Gastrocnemius medialis (tissue), 4 donors: ENCODE data around the gene BLACAT1.

Experiments used
- POLR2A ChIP-seq, 2 donors: fragments of 450-650 bp; IDR thresholded peaks; one replicate each; pipeline ENCODE4 v1.6.1; 2017; ENCODE audit warnings: antibody characterized with exemption in 2 of 2, mild to moderate bottlenecking in 2 of 2, moderate library complexity in 2 of 2
- TF ChIP-seq, protein P1 (sequence below), 5 experiments: fragments of 450-650 bp in 3 of 5; fragments of 200-600 bp in 2 of 5; sonication (generic) in 2 of 5; IDR thresholded peaks in 4 of 5; conservative IDR thresholded peaks in 1 of 5; 1 replicate in 4 of 5; 2 replicates in 1 of 5; pipeline ENCODE4 v1.5.1; 2016 to 2019; ENCODE audit warnings: antibody characterized with exemption in 5 of 5, mild to moderate bottlenecking in 3 of 5, moderate library complexity in 3 of 5

DNA sequence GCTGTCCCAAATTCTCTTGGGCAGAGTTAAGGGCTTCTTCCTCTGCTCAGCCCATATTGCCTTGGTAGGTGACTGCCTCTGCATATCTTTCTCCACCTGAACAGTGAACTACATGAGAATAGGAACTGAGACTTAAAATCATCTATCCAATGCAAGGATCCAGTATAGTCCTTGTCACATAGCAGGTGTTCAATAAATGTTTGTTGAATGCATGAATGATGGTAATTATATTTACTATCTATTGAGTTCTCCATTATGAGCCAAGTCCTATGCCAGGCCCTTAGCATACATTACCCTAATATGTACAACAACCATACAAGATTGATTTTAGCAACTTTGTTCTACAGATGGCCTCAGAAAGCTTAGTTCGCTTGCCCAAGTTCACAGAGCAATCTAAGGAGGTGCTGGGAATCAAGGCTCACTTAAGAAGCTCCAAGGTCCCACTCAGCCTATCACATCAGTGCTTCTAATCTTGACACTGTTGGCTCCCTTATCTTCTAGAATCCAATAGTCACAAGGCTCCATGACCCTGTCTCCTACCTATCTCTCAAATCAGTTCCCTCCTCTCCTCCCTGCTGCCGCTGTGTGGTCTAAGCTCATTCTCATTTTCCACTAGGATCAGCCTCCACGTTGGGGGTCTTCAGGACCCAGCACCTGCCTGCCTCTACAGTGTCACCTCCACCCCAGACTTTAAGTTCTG lies 46.4 kb upstream of the BLACAT1 start:
- TF ChIP-seq, protein P1, sequence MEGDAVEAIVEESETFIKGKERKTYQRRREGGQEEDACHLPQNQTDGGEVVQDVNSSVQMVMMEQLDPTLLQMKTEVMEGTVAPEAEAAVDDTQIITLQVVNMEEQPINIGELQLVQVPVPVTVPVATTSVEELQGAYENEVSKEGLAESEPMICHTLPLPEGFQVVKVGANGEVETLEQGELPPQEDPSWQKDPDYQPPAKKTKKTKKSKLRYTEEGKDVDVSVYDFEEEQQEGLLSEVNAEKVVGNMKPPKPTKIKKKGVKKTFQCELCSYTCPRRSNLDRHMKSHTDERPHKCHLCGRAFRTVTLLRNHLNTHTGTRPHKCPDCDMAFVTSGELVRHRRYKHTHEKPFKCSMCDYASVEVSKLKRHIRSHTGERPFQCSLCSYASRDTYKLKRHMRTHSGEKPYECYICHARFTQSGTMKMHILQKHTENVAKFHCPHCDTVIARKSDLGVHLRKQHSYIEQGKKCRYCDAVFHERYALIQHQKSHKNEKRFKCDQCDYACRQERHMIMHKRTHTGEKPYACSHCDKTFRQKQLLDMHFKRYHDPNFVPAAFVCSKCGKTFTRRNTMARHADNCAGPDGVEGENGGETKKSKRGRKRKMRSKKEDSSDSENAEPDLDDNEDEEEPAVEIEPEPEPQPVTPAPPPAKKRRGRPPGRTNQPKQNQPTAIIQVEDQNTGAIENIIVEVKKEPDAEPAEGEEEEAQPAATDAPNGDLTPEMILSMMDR (IDR thresholded peaks at IDR 0.05 in 4 of 5, conservative IDR thresholded peaks at IDR 0.05 in 1 of 5), result no peak
- no peak for TF ChIP-seq POLR2A (IDR thresholded peaks at IDR 0.05)
